HG02981 (cell line): ENCODE results near the gene DDR1.
"Not testable (repeated sequence)": the region's sequence is repeated elsewhere in the genome, so short reads cannot be mapped to it uniquely, and the experiment has no call there.

Experiments used
- ATAC-seq: cut with Tn5 transposase; IDR thresholded peaks from one replicate; pipeline ENCODE4 v1.9.1; 2021; ENCODE audit warnings: mild to moderate bottlenecking, moderate library complexity; ENCODE audit not compliant: unreplicated experiment

Gene DDR1

GRCh38 chr6:30852459-30852858 is 31.9 kb upstream of the DDR1 start:
- not testable (repeated sequence) for ATAC-seq

GRCh38 chr6:30854285-30855040 is 29.9 kb upstream of the DDR1 start:
- ATAC-seq: no peak

GRCh38 chr6:30855429-30856075 is 28.8 kb upstream of the DDR1 start:
- no peak for ATAC-seq

GRCh38 chr6:30857112-30857511 is 27.2 kb upstream of the DDR1 start:
- ATAC-seq: no peak

- ATAC-seq: no peak
These were observed 26.8 kb upstream of the DDR1 start for GRCh38 chr6:30857549-30857948.

- ATAC-seq: not testable (repeated sequence)
These were observed 24.6 kb upstream of the DDR1 start for GRCh38 chr6:30859726-30860125.

GRCh38 chr6:30861257-30862048 is 22.9 kb upstream of the DDR1 start:
- no peak for ATAC-seq

- no peak for ATAC-seq
These were observed 22.0 kb upstream of the DDR1 start for GRCh38 chr6:30862156-30862875.

GRCh38 chr6:30864325-30864724 is 20.0 kb upstream of the DDR1 start:
- no peak for ATAC-seq

- not testable (repeated sequence) for ATAC-seq
These were observed 15.0 kb upstream of the DDR1 start for GRCh38 chr6:30869241-30869749.

- ATAC-seq: no peak
These were observed 13.8 kb upstream of the DDR1 start for GRCh38 chr6:30870546-30870945.

GRCh38 chr6:30871592-30872183 is 12.6 kb upstream of the DDR1 start:
- no peak for ATAC-seq

GRCh38 chr6:30873137-30873640 is 11.1 kb upstream of the DDR1 start:
- no peak for ATAC-seq

- not testable (repeated sequence) for ATAC-seq
These were observed 10.5 kb upstream of the DDR1 start for GRCh38 chr6:30873795-30874194.

- no peak for ATAC-seq
These were observed 8.9 kb upstream of the DDR1 start for GRCh38 chr6:30875244-30876038.

GRCh38 chr6:30876039-30876730 is 8.1 kb upstream of the DDR1 start:
- no peak for ATAC-seq

- ATAC-seq: no peak
These were observed 6.7 kb upstream of the DDR1 start for GRCh38 chr6:30877419-30878262.
